Fibroblast of pulmonary artery (primary cell): ENCODE results near the gene KLC1.
A peak's percentile ranks its signal among the peaks of the same experiment; 100 is the strongest.

ENCODE experiments used
- DNase-seq: peaks from one replicate; pipeline ENCODE4 v3.0.0-alpha.2; 2010; ENCODE audit warnings: low read depth
- H3K4me3 ChIP-seq: replicated peaks from 2 replicates; pipeline ENCODE4 v1.5.1; 2011; ENCODE audit warnings: low read depth, mild to moderate bottlenecking, control low read depth, low read length, moderate library complexity
- TF ChIP-seq, protein P1 (sequence below): IDR thresholded peaks from 2 replicates; pipeline ENCODE4 v1.5.1; 2011; ENCODE audit warnings: mild to moderate bottlenecking, control low read depth, low read length, inconsistent platforms; ENCODE audit errors: missing control alignments

Gene KLC1

DNA sequence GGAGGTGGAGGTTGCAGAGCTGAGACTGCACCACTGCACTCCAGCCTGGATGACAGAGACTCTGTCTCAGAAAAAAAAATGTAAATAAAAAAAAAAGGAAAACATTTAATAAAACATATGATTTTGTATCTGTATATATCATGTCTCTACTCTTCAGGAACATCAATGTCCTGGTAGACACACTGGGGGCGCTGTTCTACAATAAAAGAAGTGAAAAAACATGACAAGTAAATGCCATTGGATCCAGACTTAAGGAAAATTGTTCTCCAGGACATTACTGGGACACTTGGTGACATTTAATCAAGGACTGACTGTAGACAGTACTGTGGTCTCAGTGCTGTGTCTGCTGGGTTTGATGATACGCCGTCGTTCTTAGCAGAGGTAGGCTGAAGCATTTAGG is 15.5 kb upstream of the KLC1 start:
- peak; percentile 36 for DNase-seq
- TF ChIP-seq, protein P1, sequence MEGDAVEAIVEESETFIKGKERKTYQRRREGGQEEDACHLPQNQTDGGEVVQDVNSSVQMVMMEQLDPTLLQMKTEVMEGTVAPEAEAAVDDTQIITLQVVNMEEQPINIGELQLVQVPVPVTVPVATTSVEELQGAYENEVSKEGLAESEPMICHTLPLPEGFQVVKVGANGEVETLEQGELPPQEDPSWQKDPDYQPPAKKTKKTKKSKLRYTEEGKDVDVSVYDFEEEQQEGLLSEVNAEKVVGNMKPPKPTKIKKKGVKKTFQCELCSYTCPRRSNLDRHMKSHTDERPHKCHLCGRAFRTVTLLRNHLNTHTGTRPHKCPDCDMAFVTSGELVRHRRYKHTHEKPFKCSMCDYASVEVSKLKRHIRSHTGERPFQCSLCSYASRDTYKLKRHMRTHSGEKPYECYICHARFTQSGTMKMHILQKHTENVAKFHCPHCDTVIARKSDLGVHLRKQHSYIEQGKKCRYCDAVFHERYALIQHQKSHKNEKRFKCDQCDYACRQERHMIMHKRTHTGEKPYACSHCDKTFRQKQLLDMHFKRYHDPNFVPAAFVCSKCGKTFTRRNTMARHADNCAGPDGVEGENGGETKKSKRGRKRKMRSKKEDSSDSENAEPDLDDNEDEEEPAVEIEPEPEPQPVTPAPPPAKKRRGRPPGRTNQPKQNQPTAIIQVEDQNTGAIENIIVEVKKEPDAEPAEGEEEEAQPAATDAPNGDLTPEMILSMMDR: peak; percentile 32
- no peak overlapping the region for H3K4me3 ChIP-seq

DNA sequence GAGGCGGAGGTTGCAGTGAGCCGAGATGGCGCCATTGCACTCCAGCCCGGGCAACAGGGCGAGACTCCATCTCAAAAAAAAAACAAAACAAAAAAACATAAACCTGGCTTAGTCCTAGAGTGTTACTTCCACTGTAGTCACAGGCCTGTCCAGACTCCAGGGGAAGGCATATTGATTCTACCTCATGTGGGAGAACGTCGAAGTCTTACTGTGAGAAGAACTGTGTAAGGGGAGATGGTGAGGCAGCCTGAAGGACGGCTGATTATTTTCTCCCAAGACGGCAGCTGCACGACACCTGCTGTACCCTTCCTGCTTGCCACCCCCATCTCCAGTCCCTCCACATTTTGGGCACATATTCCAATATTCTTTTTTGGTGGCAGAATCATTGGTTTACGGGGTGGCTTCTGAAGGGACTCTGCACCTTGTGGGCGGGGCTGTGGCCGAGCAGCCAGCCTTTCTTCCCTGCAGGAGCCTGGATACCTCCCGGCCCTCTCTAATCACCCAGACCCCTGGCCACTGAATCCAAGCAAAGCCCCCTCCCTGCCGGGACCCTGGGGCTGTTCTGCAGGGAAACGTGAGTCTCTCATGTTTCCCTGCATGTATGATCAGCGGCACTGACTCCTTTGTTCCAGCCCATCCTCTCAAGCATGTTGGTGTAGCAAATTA is 12.2 kb upstream of the KLC1 start:
- TF ChIP-seq, protein P1: no peak
- no peak for DNase-seq
- H3K4me3 ChIP-seq: no peak overlapping the region

DNA sequence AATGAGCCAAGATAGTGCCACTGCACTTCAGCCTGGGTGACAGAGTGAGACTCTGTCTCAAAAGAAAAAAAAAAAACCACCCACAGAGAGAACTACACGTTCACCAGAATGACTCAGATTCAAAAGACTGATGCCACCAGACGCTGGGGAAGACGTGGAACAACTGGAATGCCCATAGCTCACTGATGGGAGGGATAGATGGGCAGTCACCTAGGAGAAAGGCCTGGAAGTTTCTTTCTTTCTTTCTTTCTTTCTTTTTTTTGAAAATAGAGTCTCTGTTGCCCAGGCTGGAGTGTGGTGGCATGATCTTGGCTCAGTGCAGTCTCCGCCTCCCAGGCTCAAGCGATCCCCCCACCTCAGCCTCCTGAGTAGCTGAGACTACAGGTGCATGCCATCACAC is 10.0 kb upstream of the KLC1 start:
- DNase-seq: no peak
- TF ChIP-seq, protein P1: no peak
- no peak overlapping the region for H3K4me3 ChIP-seq

DNA sequence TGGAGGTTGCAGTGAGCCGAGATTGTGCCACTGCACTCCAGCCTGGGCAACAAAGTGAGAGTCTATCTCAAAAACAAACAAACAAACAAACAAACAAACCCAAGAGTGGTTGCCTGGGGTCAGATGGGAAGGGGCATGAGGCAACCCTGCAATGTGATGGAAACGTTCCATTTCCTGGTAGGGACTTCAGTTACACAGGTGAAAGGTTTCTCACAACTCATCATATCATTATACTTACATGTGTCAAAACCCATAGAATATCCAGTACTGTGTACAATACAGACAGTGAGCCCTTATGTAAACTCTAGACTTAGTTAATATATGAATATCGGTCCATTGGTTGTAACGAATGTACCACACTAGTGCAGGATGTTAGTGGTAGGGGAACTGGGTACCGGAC is 7.2 kb upstream of the KLC1 start:
- TF ChIP-seq, protein P1: no peak
- DNase-seq: no peak
- H3K4me3 ChIP-seq: no peak overlapping the region

DNA sequence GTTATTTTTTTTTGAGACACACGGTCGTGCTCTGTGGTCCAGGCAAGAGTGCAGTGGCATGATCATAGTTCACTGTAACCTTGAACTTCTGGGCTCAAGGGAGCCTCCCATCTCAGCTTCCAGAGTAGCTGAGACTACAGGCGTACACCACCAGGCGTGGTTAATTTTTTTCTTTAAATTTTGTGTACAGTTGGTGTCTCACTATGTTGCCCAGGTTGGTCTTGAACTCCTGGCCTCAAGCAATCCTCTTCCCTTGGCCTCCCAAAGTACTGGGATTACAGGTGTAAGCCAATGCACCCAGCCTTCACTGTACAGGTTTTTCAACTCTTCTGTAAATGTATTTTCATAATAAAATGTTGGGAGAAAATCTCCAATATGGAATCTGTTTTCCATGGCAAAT is 5.7 kb upstream of the KLC1 start:
- H3K4me3 ChIP-seq: no peak overlapping the region
- TF ChIP-seq, protein P1: no peak
- DNase-seq: no peak

DNA sequence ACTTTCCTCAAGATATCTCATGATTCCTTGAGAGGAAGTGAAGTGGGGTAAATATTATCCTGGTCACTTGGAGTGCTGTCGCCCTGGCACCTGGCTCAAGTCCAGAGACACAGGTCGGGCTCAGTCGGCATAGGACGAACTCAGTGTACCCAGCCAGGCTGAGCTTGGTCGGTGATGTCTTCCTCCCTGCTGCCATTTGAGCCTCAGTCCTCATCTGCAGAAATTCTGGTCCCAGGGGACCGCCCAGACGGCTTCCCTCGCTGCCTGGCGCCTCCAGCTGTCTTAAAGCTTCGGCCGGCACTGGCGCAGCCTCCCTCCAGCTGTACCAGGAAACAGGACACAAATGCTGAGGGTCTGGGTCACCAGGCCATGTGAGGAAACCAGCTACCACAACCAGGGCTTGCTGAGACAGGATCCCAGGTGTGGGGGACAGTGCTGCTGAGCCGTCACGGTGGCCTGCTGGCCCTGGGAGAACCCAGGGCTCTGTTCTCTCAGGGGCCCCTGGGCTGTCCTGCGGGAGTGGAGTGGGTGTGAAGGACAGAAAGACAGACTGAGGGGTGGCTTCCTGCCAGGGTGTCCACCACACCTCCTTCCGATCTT is 5.0 kb upstream of the KLC1 start:
- TF ChIP-seq, protein P1: no peak
- no peak for DNase-seq
- no peak overlapping the region for H3K4me3 ChIP-seq

DNA sequence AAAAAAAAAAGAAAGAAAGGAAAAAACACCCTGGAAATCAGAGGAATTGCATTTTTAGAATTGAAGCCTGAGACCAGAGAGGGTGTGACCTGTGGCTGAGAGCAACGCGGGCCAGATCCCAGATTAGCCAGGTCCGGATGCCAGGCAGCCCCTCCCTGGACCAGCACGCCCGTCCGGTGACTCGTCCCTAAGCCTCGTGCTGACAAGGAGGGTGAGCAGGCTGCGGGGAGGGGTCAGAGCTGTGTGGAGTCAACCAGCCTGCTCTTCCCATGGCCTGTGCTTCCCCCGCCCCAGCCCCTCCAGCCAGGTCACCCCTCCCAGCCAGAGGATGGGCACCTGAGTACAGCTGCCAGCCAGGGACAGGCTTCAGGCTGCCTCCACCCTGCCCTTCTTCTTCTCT is 4.2 kb upstream of the KLC1 start:
- peak; percentile 51 for DNase-seq
- TF ChIP-seq, protein P1: no peak
- no peak overlapping the region for H3K4me3 ChIP-seq
